Non-pigmented ciliary epithelial cell (primary cell): ENCODE data around the gene ABCF3.

ENCODE experiments used
- DNase-seq: peaks from one replicate; pipeline ENCODE4 v3.0.0-alpha.2; 2010; ENCODE audit warnings: low read depth

ABCF3 gene

DNA sequence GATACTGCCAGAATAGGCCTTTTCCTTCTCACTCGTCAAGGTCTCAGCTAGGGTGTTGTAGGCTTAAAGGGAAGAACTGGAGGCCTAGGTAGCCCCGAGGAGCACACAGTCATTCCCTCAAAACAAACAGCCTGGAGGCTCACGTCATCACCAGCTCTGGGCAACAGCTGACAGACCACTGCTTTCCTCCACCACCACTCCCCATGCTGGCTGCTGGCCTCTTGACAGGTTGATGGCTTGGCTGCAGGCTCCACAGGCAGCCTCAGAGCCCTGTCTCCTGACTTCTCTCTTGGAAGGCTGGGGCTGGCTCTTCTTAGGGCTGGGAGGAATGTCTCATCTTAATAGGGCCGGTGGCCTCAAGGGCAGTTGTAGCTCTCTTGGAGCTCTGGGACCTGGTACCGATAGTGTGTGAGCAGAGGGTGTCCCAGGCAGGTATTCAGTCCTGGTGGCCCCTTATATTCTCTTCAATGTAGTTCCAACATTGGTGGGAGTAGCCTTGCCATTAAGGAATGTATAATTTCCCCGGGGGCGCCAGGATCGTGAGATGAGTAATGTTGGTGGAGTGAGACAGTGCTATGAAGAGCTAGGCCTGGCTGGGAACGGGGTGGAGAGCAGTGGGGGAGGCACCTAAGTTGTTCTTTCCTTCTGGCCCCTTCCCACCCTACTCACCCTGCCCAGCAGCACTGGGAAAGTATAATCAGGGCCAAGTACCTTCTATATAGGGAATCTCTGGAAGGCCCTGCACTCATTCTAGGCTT, 17.5 kb upstream of the ABCF3 start:
- no peak for DNase-seq

DNA sequence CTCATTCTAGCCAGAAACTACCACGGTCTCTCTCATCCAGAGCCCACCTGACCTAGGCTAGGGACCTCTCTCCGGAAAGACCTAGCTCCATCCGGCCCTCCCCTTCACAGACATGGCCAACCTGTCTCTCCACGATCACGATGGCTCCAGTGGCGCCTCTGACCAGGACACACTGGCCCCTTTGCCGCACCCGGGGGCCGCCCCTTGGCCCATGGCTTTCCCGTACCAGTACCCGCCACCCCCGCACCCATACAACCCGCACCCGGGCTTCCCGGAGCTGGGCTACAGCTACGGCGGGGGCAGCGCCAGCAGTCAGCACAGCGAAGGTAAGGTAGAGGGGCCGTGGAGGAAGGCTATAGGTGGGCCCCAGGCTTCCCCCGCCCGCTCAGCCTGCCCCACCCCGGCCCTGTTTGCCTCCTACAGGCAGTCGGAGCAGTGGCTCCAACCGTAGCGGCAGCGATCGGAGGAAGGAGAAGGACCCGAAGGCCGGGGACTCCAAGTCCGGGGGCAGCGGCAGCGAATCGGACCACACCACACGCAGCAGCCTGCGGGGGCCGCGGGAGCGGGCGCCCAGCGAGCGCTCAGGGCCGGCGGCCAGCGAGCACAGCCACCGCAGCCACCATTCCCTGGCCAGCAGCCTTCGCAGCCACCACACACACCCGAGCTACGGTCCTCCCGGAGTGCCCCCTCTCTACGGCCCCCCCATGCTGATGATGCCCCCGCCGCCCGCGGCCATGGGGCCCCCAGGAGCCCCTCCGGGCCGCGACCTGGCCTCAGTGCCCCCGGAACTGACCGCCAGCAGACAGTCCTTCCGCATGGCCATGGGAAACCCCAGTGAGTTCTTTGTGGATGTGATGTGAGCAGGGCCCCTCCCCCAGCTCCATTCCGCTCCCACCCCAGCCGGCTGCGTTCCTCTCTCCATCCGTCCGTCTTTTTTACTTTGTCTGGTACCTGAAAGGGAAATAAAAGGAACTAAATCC, 15.8 kb upstream of the ABCF3 start:
- DNase-seq: no peak

DNA sequence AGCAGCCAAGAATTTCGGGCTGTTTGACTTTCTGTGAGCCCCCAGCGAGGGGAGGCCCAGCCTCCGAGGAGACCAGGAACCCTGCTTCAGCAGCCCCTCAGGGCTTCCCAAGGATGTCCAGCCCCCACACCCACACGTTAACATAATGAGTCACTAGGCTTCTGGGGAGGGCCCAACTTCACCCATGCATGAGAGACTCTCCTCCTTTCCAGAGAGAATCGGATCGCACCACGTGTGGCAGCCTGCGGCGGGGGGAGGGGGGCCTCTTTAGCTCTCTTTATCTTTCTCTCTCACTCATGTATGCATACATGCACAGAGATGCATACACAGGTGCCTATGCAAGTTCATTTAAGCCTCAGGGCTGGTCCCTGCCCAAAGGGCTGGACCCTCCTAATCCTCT, 14.4 kb upstream of the ABCF3 start:
- no peak for DNase-seq

DNA sequence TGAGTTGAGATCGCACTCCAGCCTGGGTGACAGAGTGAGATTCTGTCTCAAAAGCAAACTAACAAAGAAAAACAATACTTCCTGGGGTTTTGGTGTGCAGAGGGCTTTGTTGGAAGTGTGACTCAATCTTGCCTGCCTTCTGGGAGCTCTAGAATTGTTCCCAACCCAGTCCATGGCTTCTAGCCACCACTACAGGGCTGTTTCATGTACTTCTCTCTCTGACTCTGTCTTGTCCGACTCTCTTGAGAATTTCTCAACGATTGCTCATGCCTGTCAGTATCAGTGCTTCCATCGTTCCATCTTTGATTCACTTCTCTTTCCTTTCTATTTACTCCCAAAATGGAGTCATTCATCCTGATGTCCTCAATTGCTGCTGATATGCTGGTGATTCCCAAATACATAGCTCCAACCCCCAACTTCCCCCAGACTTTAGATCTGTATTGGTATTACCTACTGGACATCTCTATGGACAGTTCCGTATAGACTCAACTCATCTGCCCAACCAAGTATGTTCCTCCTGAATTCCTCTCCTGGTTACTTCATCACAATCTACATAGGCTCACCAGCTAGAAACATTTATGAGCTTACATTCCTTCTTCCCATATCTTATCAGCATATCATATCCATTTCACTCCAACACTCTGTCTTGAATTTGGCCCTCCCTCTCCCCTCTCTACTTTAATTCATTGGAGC, 13.2 kb upstream of the ABCF3 start:
- peak; percentile 78 for DNase-seq

DNA sequence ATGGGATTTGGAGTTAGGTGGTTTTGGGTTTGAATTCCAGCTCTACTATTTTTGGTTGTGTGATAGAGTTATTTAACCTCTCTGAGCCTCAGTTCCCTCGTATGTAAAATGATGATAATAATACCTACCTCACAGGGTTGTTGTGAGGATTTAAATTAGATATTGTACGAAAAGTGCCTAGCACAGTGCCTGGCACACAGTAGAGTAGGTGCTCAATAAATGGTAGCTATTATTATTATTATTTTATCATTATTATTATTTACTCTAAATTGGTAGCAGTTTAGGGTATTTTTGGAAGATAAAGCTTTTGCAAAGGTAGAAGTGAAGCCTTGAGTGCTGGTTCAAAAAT, 12.7 kb upstream of the ABCF3 start:
- no peak for DNase-seq

DNA sequence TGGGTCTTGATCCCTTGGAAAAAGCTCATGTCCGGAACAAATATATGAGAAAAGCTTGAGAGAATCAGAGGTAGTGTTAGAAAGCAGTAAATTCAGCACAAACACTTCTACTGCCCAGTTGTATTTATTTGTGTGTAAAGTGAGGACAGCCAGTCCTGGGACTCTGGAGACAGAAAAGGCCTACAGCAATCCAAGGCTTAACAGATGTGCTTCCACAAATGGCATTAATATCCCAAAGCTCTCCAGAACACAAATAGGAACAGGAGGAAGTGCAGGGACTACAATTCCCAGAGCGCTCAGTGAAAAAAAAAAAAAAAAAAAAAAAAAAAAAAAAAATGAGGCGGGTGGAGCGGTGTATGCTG, 11.7 kb upstream of the ABCF3 start:
- DNase-seq: no peak

DNA sequence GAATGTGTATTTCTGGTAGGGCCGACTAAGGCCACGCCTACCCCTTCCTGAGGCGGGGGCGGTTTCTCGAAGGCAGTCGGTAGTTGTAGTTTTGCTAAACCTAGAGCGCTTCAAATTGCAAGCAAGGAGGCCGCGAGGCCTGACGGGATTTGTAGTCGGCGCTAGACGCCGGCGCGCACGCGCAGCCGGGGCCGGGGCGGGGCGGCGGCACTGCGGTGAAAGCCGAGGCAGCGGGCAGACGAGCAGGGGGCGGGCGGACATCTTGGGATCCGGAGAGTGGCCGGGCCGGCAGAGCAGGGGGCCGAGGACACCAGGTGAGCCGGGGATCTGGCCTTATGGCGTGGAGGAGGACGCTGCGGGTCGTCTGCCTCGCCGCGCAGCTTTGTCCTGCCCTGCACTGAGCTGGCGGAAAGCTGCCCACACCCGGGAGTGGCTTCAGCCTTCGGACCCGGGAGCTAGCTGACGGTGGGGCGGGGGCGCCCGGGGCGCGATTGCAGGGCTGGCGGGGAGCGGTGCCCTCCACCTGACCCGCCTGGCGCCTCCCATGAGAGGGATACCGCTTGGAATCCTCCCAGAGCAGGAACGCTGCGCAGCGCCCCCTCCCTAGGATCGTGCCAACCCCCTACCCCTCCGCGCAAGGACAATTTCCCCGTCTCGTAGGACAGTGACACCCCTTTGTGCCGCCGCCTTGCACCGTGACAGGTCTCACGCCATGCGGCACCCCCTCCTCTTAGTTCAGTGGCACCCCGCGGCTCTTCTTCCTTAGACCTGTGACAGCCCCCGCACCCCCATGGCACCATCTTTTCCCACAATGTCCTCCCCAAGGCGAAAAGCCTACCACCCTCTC, 11.1 kb upstream of the ABCF3 start, which contains the start of gene AP2M1:
AP2M1 (plus strand) TSS at position 210 of the 847 bp plus-strand sequence. CDS start 2,139 bp downstream, outside the sequence.
- peak; percentile 97 for DNase-seq

DNA sequence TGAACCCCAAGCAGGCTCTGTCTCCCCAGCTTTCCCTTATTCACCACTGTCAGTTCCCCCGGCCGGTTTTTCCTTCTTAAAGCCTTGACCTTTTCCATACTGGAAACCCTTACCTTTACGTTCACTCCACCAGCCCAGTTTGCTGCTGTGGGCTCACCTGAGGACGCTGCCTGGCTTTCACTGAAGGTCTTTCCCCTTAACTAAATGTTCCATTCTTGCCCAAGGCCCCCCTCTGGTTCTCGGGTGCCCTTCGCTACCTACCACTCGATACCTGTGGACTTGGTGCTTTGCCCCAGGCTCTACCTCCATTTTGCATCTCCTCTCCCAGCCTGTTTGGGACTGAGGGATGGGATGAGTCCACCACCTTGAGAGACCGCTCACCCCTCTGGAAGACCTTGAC, 10.5 kb upstream of the ABCF3 start:
- no peak for DNase-seq

DNA sequence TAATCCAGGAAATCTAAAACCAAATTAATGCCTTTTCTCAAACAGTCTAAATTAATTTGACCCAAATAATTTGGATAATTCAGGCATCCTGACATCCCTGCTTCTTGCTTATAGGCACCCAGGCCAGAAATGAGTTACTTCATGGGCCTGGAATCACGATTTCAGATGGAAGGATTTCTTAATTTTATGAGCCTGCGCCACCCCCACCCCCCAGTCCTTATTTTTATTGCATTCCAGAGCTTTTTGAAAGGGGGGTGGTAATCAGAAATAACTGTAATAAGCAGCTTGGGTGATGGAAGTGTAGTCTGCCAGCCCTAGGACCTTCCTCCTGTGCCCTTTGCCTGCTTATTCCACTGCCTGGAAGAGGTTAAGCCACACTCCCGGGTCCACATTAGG, 10.0 kb upstream of the ABCF3 start:
- DNase-seq: no peak

DNA sequence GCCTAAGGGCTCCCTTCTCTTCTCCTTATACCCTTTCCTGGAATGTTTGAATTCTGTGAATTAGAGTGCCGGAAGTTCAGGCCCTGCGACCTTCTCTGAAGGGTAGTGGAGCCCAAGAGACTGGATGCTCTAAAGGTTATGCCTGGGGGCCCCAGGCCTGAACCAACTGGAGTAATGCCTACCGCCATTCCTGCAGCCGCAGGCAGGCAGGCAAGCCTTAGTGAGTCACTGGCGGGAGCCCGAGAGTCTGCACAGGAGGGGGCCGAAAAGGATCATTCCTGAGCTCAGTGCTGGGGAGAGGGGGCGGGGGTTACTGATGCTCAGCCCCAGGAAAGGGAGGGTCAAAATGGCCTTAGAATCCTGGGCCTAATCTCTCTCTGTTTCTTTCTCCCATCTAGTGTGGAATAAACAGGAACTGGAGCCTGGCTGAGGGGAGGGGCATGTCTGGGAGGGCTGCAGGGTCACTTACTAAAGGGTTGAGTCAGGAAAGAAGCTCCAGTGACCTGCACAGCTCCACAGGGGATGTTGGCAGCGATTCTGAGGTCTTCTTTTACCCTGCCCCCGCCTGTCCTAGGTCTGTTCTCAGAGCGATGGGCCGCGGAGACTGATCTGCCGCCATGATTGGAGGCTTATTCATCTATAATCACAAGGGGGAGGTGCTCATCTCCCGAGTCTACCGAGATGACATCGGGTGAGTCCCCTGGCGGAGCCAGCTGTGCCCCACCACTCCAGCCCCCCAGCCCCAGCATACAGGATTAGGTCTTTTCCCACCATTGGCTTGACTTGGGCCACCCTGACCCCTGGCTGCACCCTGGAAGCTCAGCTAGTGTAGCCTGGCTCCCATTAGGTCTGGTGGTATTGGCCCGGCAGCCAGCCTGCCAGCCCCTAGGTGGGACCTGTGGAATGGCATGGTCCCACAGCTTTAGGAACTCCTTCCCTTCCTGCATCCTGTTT, 9.3 kb upstream of the ABCF3 start:
- DNase-seq: peak; percentile 86

DNA sequence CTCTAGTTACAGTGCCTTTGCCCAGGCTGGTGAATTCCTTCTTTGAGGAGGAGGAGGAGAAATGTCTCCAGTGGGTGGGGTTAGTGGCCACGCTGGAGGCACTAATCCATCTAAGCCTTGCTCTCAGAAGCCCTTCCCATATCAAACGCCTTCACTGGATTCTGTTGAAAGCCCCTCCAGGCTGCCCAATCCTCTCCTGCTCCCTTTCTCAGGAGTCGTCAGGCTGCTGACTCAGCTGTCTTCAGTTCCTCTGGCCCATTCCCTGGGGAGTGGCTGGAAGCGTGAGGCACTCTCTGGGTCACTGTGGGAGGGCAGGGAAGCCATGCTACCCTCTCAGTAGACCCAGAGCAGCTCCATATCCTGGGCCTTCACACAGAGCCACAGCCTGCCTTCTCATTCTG, 8.7 kb upstream of the ABCF3 start:
- DNase-seq: no peak

DNA sequence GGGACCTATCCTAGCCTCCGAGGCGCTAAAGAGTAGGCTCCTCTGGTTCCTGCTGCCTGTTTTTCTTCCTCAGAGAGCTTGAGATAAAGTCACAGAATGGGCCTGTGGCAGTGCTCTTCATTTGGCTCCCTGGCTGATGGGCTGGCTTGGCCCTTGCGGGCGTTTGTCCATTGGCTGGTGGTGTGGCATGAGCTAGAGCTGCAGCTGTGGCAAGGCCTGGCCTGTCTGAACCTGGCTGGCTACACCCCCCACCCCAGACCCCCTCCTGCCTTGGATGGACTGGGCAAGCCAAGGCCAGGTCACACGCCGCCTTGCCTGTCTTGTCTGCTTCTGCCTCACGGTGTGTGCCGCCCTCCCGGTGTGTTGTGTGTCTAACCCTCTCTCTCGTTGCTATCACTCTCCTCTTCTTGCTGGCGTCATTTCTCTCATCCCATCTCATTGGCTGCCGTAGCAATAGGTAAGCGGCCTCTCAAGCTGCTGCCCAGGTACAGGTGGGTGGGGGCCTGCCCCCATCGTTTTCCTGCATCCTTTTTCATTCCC, 8.2 kb upstream of the ABCF3 start:
- DNase-seq: no peak

DNA sequence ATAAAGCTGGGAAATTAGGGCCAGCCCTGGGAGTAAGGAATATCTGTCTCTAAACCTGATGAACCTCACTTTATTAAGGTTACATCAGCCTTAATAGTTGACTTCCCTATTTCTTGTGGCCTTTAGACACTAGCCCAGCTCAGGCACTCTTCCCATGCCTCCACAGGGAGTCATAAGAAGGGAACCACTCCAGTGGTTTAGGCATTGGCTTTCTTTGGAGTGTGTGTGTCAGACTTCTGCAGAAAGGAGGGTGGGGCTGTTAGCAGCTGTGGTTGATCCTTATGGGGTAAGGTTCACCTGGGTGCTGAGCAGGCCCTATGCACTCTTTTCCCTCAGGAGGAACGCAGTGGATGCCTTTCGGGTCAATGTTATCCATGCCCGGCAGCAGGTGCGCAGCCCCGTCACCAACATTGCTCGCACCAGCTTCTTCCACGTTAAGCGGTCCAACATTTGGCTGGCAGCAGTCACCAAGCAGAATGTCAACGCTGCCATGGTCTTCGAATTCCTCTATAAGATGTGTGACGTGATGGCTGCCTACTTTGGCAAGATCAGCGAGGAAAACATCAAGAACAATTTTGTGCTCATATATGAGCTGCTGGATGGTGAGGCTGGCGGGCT, 7.4 kb upstream of the ABCF3 start:
- no peak for DNase-seq

DNA sequence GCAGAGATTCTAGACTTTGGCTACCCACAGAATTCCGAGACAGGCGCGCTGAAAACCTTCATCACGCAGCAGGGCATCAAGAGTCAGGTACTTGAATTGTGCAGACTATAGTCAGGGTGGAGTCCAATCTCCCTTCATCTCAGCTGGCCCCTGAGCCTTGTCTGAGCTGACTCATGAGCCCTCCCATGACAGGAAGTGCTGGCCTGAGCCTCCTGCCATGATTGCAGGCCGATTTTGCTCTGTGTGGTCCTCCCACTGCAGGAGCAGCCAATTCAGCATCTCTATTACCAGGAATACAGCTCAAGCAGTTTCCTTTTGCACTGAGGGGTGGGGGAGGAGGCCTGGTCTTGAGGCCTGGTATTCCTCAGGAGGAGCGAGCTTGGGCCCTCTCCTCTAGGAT, 5.8 kb upstream of the ABCF3 start:
- no peak for DNase-seq

DNA sequence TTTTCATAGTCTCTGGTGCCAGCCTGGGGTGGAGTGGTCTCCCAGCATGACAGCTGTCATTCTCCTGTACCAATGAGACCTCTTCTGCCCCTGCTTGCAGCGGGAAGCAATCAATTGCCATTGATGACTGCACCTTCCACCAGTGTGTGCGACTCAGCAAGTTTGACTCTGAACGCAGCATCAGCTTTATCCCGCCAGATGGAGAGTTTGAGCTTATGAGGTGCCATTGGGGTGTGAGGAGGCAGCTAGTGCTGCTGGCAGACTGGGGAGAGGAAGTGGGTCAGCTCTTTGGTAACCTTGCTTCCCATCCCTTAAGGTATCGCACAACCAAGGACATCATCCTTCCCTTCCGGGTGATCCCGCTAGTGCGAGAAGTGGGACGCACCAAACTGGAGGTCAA, 4.4 kb upstream of the ABCF3 start:
- no peak for DNase-seq

DNA sequence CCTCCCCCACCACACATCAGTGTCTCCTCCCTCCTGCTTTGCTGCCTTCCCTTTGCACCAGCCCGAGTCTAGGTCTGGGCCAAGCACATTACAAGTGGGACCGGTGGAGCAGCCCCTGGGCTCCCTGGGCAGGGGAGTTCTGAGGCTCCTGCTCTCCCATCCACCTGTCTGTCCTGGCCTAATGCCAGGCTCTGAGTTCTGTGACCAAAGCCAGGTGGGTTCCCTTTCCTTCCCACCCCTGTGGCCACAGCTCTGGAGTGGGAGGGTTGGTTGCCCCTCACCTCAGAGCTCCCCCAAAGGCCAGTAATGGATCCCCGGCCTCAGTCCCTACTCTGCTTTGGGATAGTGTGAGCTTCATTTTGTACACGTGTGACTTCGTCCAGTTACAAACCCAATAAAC, 2.3 kb upstream of the ABCF3 start:
- DNase-seq: no peak

DNA sequence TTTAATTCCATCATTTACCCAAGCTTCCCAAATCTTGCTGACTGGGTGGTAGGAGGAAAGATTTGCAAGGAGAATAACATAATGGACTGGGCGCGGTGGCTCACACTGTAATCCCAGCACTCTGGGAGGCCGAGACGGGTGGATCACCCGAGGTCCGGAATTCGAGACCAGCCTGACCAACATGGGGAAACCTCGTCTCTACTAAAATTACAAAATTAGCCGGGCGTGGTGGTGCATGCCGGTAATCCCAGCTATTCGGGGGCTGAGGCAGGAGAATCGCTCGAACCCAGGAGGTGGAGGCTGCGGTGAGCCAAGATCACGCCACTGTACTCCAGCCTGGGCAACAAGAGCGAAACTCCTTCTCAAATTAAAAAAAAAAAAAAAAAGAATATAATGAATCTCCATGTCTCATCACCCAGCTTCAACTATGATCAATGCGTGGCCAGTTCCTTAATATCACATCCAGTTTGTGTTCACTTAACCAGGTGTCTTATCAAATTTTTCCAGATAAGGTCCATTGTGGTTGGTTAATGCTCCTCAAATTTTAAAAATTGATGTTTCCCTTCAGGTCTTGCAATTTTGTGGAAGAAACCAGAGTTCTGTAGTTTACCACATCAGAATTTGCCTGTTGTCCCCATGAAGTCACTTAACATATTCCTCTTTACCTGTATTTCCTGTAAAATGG, 1.3 kb upstream of the ABCF3 start:
- DNase-seq: no peak

DNA sequence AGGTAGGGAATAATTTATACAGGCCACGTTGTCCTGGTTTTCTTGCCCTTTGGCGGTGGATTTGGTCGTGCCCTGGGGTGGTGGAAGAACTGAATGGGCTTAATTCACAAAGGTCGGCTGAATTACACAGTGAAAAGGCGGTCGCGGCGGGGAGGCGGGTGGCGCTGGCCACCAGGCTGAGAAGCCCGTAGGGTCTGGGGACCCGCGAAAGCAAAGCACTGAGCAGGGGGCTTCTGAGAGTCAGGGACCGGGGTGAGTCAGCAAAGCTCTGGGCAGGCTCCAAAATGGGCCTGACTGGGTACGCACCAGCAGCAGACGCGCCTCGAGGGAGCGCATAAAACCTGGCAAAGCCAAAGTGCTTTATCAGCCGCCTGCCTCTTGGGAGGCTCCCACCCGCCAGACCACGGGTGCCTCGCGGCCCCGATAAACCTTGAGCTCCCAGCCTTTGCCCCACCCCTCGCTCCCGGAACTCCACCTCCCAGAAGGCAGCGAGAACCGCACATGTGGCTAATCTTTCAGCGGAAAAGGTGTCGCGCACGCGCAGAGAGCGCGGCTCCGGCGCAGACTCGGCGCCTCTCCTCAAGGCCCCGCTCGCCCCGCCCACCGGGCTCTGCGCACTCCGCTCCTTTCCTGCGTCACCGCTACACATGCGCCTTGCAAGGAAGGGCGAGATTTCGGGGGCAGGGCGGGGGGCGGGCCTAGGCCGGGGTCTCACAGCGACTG, 377 bp upstream of the ABCF3 start:
- DNase-seq: peak; percentile 90

DNA sequence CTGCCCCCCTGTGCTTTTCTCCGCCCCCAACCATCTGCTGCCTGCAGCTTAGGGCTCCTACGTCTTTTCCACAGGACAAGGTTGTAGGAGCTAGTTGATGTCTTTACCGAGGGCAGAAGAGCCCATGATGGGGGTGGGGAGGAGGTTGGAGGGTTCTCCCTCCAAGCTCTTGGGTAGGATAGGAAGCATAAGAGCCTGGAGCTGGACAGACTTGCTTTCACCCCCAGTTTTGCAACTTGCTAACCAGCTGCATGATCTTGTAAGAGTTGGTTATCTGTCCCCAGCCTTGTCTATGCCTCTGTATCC, 856 bp downstream of the ABCF3 start:
- no peak for DNase-seq
